ENCODE measurements around the gene PCSK4.

PCSK4 gene

GRCh38 chr19:1470305-1471009 lies 19.7 kb downstream of the PCSK4 start:
- DNase-seq (ENCODE audit: low read depth): peak; percentile 63

GRCh38 chr19:1470055-1470304 lies 20.2 kb downstream of the PCSK4 start:
- DNase-seq (ENCODE audit: low read depth): no peak

GRCh38 chr19:1469255-1470054 lies 20.7 kb downstream of the PCSK4 start:
- DNase-seq (ENCODE audit: low read depth): no peak

GRCh38 chr19:1468821-1469254 lies 21.3 kb downstream of the PCSK4 start:
- no peak for DNase-seq (ENCODE audit: low read depth)

GRCh38 chr19:1468274-1468820 lies 21.8 kb downstream of the PCSK4 start:
- DNase-seq (ENCODE audit: low read depth): no peak

- DNase-seq (ENCODE audit: low read depth): no peak
Observed at GRCh38 chr19:1467490-1468273, 22.5 kb downstream of the PCSK4 start.

GRCh38 chr19:1467215-1467489 lies 23.0 kb downstream of the PCSK4 start:
- DNase-seq (ENCODE audit: low read depth): no peak

- DNase-seq (ENCODE audit: low read depth): no peak
Observed at GRCh38 chr19:1466461-1467214, 23.5 kb downstream of the PCSK4 start.

GRCh38 chr19:1466018-1466460 lies 24.1 kb downstream of the PCSK4 start:
- DNase-seq (ENCODE audit: low read depth): no peak

GRCh38 chr19:1465191-1466016 lies 24.7 kb downstream of the PCSK4 start:
- no peak for DNase-seq (ENCODE audit: low read depth)

GRCh38 chr19:1461862-1462261 lies 28.3 kb downstream of the PCSK4 start:
- no peak for DNase-seq (ENCODE audit: low read depth)

- DNase-seq (ENCODE audit: low read depth): no peak
Observed at GRCh38 chr19:1460033-1460995, 29.8 kb downstream of the PCSK4 start.

GRCh38 chr19:1459479-1459878 lies 30.7 kb downstream of the PCSK4 start:
- no peak for DNase-seq (ENCODE audit: low read depth)

GRCh38 chr19:1457892-1458291 lies 32.3 kb downstream of the PCSK4 start:
- no peak for DNase-seq (ENCODE audit: low read depth)

- no peak for DNase-seq (ENCODE audit: low read depth)
Observed at GRCh38 chr19:1457031-1457739, 33.0 kb downstream of the PCSK4 start.

GRCh38 chr19:1456121-1456900 lies 33.8 kb downstream of the PCSK4 start:
- DNase-seq (ENCODE audit: low read depth): no peak

- no peak for DNase-seq (ENCODE audit: low read depth)
Observed at GRCh38 chr19:1455336-1456120, 34.6 kb downstream of the PCSK4 start.

GRCh38 chr19:1455002-1455335 lies 35.2 kb downstream of the PCSK4 start:
- DNase-seq (ENCODE audit: low read depth): no peak

Measured in activated T-helper 1 cell treated with Interleukin-2 at 50 U/mL for 16 hours (primary cell).